AG09309 (cell line): Measurements from ENCODE around the gene SMYD4.

ENCODE experiments used
- DNase-seq: peaks from one replicate; pipeline ENCODE4 v3.0.0-alpha.2; 2010; ENCODE audit warnings: low read depth
- H3K4me3 ChIP-seq: 2 replicates; pipeline ENCODE4 v1.5.1; 2011; ENCODE audit warnings: mild to moderate bottlenecking, low read depth, low read length, moderate library complexity; ENCODE audit not compliant: control insufficient read depth
- TF ChIP-seq, protein P1 (sequence below): IDR thresholded peaks from 2 replicates; pipeline ENCODE4 v1.5.1; 2011; ENCODE audit warnings: mild to moderate bottlenecking, low read depth, low read length, inconsistent platforms; ENCODE audit not compliant: insufficient read depth, control insufficient read depth; ENCODE audit errors: missing control alignments

SMYD4 gene

DNA sequence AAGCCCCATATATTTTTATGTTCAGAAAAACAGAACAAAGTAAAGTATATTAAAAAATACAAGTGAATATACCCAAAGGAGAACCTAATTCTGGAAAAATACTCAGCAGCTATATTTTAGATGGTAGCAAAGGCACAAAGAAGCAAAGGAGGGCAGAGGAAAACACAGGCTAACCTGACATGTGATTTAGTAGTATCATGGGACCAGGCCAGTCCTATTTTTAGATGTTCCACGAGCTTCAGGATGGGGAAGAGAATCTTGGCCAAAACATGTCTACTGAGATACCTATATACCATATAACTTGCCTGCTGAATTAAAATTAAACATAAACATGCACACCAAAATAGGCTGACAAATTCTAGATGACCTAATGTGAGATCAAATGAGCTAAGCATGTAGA, 32.9 kb downstream of the SMYD4 start:
- TF ChIP-seq, protein P1, sequence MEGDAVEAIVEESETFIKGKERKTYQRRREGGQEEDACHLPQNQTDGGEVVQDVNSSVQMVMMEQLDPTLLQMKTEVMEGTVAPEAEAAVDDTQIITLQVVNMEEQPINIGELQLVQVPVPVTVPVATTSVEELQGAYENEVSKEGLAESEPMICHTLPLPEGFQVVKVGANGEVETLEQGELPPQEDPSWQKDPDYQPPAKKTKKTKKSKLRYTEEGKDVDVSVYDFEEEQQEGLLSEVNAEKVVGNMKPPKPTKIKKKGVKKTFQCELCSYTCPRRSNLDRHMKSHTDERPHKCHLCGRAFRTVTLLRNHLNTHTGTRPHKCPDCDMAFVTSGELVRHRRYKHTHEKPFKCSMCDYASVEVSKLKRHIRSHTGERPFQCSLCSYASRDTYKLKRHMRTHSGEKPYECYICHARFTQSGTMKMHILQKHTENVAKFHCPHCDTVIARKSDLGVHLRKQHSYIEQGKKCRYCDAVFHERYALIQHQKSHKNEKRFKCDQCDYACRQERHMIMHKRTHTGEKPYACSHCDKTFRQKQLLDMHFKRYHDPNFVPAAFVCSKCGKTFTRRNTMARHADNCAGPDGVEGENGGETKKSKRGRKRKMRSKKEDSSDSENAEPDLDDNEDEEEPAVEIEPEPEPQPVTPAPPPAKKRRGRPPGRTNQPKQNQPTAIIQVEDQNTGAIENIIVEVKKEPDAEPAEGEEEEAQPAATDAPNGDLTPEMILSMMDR: no peak
- no peak for DNase-seq
- H3K4me3 ChIP-seq: no peak overlapping the region

DNA sequence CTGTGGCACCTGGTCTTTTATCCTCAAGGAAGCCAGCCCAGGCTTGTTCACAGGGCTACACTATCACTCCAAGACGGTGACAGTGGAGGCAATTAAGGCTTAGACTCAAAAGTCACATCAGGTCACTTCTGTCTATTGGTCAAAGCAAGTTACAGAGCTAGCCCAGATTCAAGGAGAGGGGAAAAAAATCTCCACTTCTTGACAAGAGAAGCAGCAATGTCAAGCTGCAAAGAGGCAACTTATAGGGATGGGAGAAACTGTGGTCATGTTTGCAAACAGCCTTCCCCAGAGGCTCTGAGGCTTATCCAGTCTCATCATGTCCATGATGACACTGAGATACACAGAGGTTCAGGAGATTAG, 36.3 kb downstream of the SMYD4 start:
- TF ChIP-seq, protein P1: no peak
- no peak overlapping the region for H3K4me3 ChIP-seq
- DNase-seq: no peak

DNA sequence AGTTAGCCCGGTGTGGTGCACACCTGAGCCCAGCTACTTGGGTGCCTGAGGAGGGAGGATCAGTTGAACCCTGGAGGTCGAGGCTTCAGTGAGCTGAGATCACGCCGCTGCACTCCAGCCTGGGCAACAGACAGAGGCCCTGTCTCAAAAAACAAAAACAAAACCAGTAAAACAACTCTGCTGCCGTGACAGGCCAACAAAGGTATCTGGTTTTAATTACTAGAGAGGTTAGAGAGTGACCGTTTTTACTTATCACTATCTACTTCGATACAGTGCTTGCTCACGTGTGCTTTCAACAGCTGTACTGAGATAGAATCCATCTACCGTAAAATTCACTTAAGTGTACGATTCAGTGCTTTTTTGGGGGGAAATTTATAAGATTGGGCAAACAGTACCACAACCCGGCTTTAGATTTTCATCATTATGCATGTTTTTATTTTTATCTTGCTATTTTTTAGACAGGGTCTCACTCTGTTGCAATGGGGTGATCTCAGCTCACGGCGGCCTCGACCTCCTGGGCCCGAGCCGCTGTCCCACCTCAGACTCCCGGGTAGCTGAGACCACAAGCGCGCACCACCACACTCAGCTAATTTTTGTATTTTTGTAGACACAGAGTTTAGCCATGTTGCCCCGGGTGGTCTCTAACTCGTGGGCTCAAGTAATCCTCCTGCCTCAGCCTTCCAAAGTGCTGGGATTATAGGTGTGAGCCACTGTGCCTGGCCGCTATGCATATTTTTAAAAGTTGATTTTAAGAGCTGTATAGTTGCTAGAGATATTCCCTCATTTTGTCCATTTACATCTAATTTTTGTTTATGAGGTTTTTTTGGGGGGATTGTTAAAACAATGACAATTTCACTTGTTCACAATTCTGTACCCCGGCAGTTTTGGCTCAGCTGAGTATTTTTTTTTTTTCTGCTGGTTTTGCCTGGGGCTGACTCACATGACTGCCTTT, 36.9 kb downstream of the SMYD4 start:
- no peak for DNase-seq
- TF ChIP-seq, protein P1: no peak
- H3K4me3 ChIP-seq: no peak overlapping the region

DNA sequence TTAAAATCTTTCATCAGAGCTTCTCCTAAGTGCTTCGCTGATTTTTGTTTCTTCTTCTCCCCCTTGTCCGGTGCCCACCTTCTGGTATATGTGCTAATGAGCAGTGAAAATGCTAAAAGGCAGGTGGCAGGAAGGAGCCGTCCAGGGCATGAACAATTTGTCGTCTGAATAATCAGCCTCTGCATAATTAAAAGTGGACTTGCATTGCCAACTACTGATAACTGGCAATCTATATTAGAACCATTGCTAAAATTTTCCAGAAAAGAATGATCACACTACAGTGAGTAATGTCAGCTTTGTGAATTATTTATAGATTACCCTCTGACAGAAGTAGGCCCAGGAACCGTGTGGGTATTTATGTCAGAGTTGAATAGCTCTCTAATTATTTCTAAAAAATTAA, 39.8 kb downstream of the SMYD4 start:
- DNase-seq: no peak
- H3K4me3 ChIP-seq: no peak overlapping the region
- TF ChIP-seq, protein P1: no peak

DNA sequence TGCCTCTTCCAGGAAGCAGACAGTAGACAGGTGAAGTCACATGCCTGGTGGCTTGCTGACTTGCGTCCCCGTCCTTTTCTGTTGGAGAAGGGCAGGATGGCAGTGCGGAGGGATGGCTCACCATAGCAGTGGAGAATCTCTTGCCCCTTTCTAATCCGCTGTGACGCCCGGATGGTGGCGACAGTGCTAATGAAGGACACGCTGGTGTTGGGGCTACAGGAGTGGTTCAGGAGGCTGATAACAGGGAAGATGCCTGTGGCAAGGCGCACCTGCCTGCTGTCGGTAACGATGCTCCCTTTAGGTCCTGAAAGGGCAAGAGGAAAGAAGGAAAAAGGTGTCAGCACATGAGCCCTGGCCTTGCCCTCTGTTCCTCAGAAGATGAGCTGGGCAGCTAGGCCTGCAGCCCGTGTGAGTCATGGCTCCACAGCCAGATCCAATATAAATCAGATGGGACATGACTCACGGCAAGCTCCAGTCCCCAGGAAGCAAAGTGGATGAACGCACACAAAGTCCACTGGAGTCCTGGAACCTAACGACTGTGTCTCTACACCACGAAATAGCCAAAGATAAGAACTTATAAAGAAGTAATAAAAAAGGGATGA, 42.3 kb downstream of the SMYD4 start:
- DNase-seq: peak; percentile 85
- TF ChIP-seq, protein P1: no peak

DNA sequence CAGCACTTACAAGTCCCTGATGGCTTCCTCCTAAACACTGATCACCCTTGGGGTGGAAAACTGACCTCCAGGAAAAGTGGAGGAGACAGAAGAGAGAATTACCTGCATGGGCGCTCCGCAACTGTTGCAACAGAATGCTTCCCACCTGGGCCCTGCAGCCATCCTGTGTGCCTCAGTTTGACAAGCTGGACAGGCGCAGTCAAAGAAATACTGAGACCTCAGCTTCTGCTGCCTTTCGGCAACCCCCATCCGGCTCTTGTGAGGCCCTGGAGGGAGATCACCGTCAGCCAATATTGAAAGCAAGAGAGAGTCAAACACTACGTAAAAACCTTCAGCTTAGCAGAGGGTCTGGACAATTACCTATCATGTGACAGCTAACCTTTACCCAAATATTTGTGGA, 43.0 kb downstream of the SMYD4 start:
- no peak for DNase-seq
- TF ChIP-seq, protein P1: no peak
- no peak overlapping the region for H3K4me3 ChIP-seq

More for the DNA sequence above, 42.3 kb downstream of the SMYD4 start:
- H3K4me3 ChIP-seq: no peak overlapping the region

DNA sequence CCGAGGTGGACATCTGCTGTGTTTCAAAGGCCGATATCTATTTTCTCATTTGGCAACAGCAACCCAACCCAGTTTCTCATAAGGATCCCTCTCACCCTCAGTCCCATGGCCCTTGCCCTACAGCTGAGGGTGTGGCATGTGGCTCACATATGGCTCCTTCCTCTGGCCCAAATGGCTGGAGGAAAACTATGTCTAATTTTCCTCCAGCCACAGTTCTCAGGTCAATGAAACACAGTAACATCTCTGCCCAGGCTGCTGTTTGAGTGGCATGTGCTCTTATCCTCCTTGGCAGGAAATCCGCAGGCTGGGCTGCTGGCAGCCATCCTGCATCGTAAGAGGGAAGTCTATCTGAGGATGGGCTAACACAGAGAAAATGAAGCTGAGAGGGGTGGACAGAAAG, 43.8 kb downstream of the SMYD4 start:
- H3K4me3 ChIP-seq: no peak overlapping the region
- DNase-seq: no peak
- TF ChIP-seq, protein P1: no peak
